Posterior cingulate gyrus (tissue), 11 donors: ENCODE data around the gene FAM110C.
"Not testable (repeated sequence)": the region's sequence is repeated elsewhere in the genome, so short reads cannot be mapped to it uniquely, and the experiment has no call there.

Experiments used
- DNase-seq, 10 donors: peaks; one replicate each; pipeline versions ENCODE4 v3.0.0 to v3.0.0-alpha.2; 2020 to 2021; ENCODE audit warnings: mixed read lengths in 3 of 10
- intact Hi-C: fragments of 100-400 bp; cut with DNase I; formaldehyde crosslinking; loops from one replicate; pipeline ENCODE4 v1.15.1; 2023

Gene FAM110C

DNA sequence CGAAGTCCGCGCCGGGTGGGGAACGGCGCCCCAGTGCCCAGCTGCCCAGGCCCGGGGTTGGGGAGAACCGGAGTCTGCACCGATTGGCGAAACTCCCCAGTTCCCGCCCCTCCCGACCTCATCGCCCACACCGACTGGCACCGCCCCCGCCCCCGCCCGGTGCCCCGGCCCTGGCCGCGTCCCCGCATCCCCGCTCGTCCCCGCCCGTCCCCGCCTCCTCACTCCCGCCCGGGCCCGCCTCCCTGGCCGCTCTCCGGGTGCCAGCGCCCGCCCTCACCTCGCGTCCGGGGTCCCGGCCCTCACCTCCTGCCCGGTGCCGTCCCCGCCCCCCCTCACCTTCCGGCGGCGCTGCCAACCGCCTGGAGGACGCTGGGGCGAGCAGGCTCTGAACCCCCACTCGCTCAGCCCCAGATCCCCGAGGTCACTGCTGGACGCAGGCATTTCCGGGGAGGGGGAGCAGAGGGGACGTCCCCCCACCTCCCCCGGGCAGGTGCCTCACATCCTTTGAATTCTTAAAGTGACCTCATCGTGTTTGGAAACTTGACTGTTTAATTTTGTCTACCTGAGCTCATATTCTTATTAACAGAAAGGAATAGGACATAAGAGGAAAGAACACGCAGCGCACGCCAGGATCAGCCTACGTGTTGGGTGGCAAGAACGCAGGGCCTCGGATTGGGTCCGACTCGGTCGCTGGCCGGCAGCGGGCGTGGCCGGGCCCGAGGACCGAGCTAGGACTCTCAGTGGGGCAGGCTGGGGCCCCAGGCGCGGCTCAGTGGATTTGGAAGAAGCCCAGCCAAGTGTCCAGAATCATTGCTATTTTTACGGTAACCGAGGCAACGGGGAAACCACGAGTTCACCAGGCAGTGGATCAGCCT lies at the start of gene FAM110C:
Gene FAM110C, minus strand, starts transcription at position 35 of the 875 bp plus-strand sequence. CDS start 120 bp downstream, outside the sequence.
- intact Hi-C loops: no loop called here
- peak; percentile 28 to 92 (median 58) for DNase-seq

DNA sequence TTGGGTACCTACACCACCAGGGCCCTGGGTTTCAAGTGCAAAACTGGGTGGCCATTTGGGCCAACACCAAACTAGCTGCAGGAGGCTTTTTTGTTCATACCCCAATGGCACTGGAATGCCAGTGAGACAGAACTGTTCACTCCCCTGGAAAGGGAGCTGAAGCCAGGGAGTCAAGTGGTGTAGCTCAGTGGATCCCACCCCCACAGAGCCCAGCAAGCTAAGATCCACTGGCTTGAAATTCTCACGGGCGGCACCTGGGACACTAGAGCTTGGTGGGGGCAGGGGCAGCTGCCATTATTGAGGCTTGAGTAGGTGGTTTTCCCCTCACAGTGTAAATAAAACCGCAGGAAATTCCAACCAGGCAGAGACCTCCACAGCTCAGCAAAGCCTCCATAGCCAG lies 46.0 kb upstream of the FAM110C start:
- intact Hi-C loops: no loop called here

GRCh38 chr2:90645-91312 lies 44.5 kb upstream of the FAM110C start:
- no peak for DNase-seq
- intact Hi-C loops: no loop called here

More for the DNA sequence above, 46.0 kb upstream of the FAM110C start:
- DNase-seq: no peak

DNA sequence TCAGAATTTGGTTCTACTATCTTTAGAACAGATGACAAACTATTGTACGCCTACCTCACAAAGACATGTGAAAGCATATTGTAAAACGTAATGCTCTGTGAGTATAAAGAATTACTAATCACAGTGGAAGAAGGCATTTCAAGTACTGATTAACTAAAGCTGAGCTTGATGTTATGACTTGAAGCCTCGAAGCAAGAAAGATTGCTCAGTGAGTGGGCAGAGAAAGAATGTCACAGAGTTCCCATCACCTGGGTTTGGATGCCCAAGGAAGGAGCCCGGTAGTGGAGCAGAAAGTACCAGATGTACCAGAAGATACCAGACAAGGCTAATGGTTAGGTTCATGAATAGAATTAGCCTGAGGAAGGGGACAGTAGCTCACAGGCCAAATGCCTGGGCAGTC lies 39.5 kb upstream of the FAM110C start:
- intact Hi-C loops: no loop called here
- no peak for DNase-seq

- intact Hi-C loops: no loop called here
- DNase-seq: no peak
Measured at GRCh38 chr2:84121-84520, 37.8 kb upstream of the FAM110C start.

DNA sequence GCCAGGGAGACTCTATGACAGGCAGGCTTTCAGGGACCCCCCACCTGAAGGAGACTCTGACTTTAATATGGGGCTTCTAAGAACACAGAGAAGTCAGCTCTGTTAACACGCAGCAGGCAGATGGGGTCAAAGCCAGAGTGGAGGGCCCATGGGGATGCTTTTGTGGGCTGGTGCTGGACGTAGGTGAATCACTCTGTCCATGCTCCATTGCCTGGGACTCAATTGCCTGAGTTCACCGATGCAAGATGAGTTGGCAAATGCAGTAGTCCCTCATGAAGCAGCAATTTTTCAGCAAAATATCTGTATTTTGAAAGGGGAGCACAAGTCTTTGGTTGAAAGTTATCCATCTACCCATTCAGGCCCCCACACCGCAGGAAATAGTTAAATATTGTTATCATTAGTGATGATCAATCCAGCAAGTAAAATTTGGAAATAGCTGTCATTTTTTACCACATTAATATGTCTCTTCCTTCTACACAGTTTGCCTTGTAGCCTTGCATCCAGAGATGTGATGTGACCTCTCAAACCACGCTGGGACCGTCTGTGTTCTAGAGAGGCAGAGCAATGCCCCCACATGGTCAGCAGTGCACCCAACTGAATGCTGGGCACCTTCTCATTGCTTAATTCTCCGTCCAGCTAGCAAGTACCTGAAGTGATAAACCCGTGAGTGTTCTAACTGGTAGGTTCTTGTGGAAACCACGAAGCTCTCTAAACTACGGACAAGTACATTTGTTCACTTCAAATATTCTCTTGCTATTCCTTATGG lies 34.8 kb upstream of the FAM110C start:
- intact Hi-C loops: no loop called here
- DNase-seq: no peak

GRCh38 chr2:80378-80777 lies 34.1 kb upstream of the FAM110C start:
- no peak for DNase-seq
- intact Hi-C loops: no loop called here

DNA sequence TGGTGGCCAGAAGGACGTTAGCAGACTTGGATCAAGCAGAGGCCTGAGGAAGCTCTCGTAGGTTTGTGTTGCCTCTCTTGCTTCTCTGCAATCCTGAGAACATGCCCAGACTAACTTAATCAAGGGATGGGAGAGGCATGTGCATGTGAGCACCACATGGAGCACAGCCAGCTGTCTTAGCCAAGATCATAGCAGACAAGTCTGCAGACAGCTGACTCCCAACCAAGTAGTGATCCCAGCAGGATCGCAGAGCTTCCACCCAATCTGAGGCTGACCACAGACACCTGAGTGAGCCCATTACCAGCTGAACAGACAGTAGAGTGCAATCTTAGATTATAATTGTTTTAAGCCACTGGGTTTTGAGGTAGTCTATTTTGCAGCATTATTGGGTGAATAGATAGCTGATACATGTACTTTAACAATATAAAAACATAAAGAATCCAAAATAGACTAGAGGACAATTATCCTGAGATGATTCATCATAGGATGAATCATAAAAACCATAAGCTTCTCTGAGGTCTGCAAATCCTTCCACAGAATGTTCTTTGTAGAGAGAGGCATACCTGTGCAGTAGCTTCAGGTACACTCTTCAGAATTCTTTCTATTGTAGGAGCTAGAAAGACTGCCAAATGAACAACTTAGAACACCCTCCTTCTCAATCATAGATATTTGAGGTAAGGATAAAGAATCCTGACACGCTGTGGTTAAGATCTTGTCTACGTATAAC lies 25.2 kb upstream of the FAM110C start:
- intact Hi-C loops: no loop called here
- DNase-seq: peak in 1 of 10 donors; percentile 19

GRCh38 chr2:69366-70344 lies 23.4 kb upstream of the FAM110C start:
- no peak for DNase-seq
- intact Hi-C loops: no loop called here

DNA sequence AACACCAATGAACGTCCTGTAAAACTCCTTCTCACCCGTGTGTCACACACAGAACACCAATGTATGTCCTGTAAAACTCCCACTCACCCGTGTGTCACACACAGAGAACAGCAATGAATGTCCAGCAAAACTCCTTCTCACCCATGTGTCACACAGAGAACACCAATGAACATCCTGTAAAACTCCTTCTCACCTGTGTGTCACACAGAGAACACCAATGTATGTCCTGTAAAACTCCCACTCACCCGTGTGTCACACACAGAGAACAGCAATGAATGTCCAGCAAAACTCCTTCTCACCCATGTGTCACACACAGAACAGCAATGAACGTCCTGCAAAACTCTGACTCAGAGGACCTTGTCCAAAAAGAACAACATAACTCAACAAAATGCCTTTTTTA lies 22.3 kb upstream of the FAM110C start:
- intact Hi-C loops, DNase-seq: not testable (repeated sequence)

- DNase-seq: no peak
- intact Hi-C loops: no loop called here
Measured at GRCh38 chr2:66853-67252, 20.5 kb upstream of the FAM110C start.

GRCh38 chr2:65121-65520 lies 18.8 kb upstream of the FAM110C start:
- no peak for DNase-seq
- intact Hi-C loops: no loop called here

- DNase-seq: no peak
- intact Hi-C loops: no loop called here
Measured at GRCh38 chr2:55587-56448, 9.5 kb upstream of the FAM110C start.

DNA sequence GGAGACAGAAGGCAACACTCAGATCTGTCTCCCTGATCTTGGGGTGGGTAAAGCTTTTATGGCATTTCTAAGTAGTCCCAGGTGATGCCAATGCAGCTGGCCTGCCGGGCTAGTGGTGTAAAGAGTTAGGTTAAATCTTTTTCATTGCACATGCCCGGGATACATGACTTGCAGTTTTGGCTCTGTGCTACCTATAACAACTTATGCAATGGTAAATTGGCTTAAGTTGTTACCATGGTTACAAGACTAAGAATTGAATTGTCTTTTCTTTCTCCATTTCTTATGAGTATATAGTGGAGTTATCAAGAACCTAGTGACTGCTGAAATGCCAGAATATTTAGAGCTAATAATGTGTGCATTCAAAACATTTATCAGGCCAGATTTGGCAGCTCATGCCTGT lies 5.3 kb upstream of the FAM110C start:
- no peak for DNase-seq
- intact Hi-C loops: no loop called here

GRCh38 chr2:47737-48136 lies 1.4 kb upstream of the FAM110C start:
- intact Hi-C loops: no loop called here
- DNase-seq: no peak

DNA sequence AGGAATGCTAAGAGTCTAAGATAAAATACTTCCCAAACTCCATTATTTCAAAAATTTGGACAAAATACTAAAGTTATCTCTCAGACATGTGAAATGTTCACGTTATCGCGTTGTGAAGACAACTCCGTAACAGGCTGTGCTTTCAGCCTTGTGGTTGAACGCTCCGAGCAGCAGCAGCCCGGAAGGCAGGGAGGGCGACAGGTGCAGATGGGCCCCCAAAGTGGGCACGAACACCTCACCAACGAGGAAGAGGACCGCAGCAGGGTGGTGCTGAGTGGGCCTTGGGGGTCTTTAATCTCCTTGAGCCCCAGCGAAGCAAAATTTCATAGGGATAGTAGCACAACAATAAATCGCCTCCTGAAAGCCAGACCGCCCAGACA lies 1.0 kb upstream of the FAM110C start:
- no peak for DNase-seq
- intact Hi-C loops: no loop called here

DNA sequence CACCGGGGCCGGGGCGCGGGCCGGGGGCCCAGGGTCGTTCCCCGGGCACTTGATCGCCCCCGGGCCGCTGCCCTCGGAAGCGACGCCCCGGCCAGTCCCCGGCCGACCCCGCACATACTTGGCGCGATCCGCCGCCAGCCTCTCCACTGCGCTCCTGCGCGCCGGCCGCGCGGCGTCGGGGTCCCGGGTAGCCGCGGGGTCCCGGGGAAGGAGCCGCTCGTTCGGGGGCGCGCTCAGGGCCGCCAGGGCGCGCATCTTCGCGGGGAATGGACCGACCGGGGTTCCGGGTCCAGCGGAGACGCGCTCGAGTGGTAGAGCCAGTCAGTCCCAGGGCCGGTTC lies 204 bp downstream of the FAM110C start:
- intact Hi-C loops: no loop called here
- no peak for DNase-seq

GRCh38 chr2:45342-46130 lies 769 bp downstream of the FAM110C start:
- intact Hi-C loops: no loop called here
- peak in 3 of 10 donors; percentile 15 to 87 (median 74) for DNase-seq
